HG03460 (cell line): ENCODE data around the gene UBR4.

Source experiments
- ATAC-seq: cut with Tn5 transposase; IDR thresholded peaks from one replicate; pipeline ENCODE4 v1.9.1; 2021; ENCODE audit not compliant: unreplicated experiment

The UBR4 gene

DNA sequence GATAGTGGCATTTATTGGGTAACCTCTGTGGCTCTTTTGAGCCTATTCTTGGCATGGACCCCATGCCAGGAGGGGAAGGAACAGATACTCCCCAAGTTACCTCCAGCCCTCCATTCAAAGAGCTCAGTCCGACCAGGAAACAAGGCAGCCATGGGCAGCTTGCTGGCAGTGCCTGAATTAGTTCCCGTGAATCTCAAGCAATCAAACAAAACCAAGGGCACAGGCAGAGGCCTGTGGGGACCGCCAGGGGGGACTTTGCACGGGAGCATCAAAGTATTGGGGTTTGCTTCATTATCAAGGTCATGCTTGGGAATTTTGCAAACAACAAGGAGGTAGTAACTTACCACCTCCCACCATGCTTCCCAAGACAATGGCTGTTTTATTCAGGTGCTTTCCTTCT, 172.4 kb downstream of the UBR4 start:
- no peak for ATAC-seq

DNA sequence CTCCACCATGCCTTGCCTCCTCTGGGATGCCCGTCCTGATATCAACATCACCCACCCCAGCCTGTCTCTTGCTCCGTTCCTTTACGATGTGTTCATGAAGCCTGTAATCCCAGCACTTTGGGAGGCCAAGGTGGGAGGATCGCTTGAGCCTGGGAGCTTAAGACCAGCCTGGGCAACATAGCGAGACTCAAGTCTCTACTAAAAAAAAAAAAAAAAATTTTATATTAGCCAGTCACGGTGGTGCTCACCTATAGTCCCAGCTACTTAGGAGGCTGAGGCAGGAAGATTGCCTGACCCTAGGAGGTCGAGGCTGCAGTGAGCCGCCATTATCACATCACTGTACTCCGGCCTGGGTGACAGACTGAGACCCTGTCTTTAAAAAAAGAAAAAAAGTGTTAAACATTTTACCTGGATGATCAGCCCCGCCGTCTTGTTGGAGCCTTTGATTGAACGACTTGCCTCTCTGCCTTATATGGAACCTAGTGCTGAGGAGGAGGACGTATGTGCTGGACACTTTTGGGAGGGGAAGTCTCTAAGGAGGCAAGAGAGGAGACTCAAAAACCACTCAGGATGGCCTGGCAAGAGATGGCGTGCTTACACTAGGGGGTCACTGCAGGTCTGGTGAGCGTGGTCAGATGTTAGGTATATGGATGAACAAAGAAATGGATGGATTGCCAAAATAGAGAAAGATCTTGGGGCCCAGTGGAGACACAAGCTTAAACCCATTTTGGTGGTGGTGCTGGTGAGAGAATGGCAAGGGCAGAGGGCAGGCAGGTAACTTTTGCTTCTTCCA, 173.1 kb downstream of the UBR4 start:
- ATAC-seq = no peak

DNA sequence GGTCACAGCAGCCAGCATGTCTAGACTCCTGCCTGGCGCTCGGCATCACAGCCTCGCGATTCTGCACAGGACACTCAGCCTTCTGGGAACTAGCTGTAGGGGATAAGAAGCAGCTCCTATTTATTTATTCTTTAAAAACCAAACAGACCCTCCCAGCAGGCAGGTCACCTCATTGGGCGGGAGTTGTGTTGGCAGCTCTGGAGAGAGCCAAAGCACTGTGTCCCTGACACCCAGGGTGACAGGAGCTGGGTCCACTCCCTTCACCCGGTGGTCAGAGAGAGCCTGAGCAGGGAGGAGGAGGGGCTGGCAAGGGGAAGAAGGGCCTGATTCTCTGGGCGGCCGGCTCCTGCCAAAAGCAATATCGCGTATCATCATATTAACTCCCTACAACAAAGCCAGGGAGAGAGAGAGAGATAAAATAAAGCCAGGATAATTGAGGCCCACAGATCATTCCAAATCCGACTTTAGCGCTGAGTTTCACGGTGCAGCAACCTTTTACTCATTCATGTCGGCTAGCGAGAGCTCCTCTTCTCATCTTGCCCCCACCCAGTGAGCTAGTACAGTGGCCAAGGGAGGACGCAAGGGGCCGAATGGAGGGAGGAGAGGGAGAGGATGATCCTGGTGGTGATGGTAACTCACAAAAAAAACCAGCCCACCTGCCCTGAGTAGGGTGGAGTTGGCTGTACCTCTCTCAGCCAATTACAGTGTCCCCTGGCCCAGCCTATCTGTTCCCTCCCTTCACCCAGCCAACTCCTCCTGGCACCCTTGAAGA, 173.8 kb downstream of the UBR4 start:
- ATAC-seq = no peak

DNA sequence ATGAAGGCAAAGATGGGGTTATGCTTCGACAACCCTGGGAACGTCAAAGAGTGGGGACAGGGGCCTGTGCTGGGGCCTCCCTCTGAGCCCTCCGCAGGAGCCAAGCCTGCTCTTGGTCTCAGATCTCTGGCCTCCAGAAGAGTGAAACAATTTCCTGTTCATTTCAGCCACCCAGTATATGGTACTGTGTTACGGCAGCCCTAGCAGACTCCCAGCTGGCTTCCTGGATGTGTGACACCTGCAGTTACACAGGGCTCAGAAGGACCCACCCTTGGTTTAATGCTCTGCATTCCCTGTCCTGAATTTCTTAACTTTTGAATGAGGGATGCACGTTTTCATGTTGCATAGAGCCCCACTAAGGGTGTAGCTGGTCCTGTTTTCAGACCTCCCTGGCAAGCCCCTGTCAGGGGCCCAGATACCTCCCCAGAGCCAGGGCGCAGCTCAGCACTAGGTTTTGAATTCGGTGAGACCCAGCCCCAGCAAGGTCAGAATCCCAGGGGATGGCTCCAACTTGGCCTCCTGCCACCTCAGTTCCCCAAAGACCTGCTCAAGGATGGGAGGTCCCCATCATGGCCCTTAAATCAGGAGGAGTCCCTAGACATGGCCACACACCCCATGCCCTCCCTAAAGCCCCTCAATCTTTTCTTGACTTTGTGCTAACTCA, 174.6 kb downstream of the UBR4 start:
- ATAC-seq = no peak

DNA sequence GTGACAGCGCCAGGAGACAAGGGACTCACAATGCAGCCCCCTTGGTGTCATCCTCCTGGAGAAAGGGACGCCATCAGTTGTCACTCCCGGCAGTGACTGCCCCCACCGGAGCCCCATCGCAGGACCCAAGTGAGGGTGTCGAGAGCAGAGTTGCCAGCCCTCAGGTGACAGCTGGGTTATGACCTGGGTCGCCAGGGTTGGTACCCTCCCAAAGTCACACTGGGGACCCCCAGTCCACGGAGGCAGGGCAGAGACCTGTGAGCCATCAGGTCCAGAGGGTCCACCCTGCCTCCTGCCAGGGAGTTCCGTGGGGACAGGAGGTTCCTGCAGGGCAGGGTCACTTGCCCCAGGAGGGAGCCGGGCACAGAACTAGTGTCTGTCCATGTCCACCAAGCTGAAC, 175.3 kb downstream of the UBR4 start:
- ATAC-seq = no peak

DNA sequence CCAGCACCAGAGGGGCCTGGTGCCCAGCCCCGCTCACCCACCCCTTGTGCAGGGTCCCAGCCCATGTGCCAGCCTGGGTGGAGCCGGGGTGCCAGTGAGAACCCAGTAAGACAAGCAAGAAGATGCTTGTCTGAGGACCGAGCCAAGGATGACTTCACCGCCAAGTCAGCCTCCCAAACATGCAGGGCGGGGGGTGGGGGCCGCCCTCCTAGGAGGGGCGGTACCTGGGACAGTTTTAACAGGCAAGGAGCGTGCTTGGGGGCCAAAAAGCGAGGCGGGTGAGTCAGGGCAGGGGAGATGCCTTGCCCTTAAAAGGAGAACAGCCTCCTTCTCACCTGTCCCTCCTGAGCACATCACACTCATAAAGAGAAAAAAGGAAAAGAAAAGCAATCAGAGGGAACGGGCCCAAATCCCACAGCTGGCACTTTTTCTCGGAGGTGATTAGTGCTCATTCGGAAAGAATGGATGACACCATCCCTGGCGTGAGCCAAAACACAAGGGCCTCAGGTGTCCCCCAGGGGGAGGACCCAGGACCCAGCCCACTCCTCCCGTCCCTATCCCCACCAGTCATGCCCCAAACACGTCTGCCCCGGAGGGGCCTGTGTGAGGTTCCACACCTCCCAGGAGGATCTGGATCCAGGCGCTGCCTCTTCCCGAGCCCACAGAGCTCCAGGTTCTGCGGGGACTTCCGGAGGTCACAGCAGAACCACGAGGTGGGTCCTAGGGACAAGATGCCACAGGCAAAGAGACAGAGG, 176.0 kb downstream of the UBR4 start:
- ATAC-seq = no peak

DNA sequence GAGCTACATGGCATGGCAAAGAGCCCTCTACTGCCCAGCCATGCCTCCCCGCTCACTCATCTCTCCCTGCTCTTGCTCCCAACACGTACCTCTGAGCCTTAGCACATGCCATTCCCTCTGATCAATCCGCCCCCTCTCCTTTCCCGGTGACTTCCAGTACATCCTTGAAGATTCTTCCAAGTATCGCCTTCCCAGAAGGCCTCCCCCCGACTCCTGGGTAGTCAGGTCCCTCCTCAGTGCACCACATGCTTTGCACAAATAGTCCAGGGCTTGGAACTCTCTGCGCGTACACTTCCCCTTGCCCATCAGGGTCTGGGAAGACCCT, 176.6 kb downstream of the UBR4 start:
- ATAC-seq = no peak

DNA sequence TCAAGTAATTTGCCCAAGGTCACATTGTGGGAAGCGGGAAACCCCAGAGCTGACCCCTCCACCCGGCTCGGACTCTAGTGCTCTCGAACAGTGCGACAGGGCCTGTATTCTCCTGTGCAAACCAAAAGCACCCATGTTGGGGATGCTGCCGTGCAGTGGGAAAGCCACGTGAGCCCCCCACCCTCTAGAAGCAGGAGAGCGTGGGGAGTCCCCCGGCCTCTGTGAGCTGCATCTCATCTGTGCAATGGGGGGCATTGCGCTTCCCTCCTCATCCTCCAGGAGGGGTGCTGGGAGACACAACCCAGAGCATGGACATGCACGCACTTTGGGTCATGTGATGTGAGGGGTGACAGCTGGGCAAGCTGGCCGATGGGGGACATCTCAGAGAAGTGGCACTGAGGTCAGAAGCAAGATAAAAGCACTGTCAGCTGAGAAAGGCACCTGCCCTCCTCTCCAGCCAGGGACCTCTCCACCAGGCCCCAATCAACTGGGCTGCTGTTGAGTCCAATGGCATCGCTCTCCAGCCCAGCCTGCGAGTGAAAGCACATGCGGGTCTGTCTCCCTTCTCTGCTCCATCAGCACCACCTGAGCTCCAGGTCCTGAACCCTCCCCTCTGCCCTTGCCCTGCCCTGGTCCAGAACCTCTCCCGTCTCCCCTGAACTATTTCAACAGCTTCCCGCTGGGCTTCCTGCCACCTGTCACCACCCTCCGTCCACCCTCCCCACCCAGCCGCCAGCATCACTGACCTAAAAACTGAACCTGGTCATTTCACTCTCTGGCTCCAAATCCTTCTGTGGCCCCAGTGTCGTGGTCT, 177.2 kb downstream of the UBR4 start:
- no peak for ATAC-seq

DNA sequence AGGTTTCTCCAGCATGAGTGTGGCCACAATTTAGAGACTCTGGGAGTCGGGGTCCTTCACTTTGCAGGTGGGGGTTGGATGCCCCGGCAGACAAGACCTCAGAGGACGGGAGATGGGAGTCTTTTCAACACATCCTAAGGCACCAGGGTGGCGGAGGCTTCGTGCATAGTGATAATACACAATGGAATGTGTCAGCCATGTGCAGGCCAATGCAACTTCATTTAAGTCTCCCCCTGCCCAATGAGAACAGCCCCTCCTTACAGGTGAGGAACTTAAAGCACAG, 177.7 kb downstream of the UBR4 start:
- no peak for ATAC-seq

DNA sequence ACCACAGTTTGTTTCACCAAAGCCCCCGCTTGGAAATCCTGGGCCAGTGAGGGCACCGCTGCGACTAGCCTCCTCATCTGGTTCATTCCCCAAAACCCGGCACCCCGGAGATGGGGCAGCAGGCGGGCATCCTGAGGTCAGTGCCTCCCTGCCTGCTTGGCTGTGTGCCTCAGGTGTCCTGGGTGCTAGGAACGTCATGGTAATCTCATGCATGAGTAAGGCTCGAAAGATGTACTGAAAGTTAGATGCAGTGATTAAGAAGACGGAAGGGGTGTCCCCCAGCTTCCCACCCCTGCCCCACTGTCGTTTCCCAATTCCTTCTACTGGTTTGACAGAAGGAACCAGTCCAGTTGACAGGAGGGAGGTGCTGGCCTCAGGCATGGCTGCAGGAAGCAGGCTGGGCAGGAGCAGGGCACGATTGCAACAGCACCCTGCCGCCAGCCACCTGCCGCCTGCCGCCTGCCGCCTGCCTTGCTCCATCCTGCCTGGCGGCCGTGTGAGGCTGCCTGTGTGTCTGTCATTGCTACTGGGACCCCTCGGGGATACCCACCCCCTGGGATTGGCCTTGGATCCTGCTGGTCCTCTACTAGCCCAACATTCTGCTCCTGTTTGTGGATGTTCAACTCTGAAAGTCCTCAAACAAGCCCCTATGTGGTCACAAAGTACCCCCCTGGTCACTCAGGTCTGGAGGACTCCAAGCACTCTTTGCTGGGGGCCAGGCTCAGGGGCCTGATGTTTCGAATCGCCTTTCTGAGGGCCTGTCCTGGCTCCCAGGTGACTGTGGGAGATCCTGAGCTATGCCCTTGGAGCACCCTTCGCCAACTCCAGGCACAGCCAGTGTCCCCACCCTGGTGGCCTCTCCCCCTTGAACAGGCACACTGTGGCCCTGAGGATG, 180.6 kb downstream of the UBR4 start:
- no peak for ATAC-seq

DNA sequence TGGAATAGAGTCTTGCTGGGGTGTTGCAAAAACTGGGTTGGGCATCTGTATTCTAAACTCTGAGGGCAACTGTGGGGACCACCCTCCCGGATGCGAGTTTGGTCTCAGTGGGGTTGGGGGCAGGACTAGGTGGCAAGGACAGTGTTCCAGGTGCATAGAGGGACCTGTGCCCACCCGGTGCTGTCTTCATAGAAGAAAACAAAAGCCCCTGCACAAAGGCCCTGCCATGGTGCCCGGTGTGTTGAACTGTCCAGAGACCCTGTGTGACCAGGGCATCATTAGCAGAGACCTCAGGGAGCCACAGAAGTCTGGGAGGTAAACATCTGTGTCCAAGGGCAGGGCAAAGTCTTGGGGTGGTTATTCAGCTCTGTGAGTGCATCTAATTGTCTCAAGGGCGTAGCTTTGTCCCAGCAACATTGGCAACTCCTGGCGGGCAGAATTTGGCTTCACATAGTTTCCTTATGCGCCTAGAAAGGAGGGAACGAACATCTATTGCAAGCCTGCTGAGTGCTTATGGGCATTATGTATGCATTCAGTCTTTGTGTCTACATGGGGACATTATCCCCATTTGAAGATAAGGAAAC, 181.4 kb downstream of the UBR4 start:
- no peak for ATAC-seq

DNA sequence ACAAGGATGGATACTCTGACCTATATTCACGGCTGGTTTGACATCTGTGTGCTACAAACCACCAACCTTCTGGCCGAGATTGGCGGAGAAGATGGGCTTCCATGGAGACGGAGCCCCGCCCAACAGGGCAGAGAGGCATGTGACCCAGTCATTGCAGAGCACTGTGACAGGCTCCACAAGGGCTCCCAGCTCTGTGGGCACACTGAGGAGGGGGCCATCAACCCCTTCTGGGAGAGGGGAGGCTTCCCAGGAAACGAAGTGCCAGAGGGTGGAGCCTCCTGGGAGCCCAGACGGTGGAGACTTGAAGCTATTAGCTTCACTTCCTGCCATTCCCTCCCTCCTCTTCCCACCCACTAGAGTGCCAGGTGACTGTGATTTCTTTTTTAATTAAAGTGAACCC, 182.0 kb downstream of the UBR4 start:
- ATAC-seq = no peak
